ENCODE data around the gene SHLD1.
A peak's percentile ranks its signal among the peaks of the same experiment; 100 is the strongest.
"Not testable (repeated sequence)": the region's sequence is repeated elsewhere in the genome, so short reads cannot be mapped to it uniquely, and the experiment has no call there.

SHLD1 gene

GRCh38 chr20:5749952-5750779, at the start of gene SHLD1:
SHLD1 (plus strand) TSS chr20:5750401; CDS start chr20:5772866, 22,465 bp downstream.
- DNase-seq (ENCODE audit: low read depth): peak; percentile 87

- DNase-seq (ENCODE audit: low read depth): not testable (repeated sequence)
Measured at GRCh38 chr20:5702339-5702738, 47.9 kb upstream of the SHLD1 start.

GRCh38 chr20:5703681-5704101, 46.5 kb upstream of the SHLD1 start:
- DNase-seq (ENCODE audit: low read depth): no peak

GRCh38 chr20:5705827-5706226, 44.4 kb upstream of the SHLD1 start:
- no peak for DNase-seq (ENCODE audit: low read depth)

- DNase-seq (ENCODE audit: low read depth): no peak
Measured at GRCh38 chr20:5706797-5707196, 43.4 kb upstream of the SHLD1 start.

GRCh38 chr20:5710551-5710950, 39.6 kb upstream of the SHLD1 start:
- DNase-seq (ENCODE audit: low read depth): no peak

GRCh38 chr20:5714261-5715041, 35.8 kb upstream of the SHLD1 start:
- peak; percentile 42 for DNase-seq (ENCODE audit: low read depth)

- no peak for DNase-seq (ENCODE audit: low read depth)
Measured at GRCh38 chr20:5715071-5715841, 34.9 kb upstream of the SHLD1 start.

GRCh38 chr20:5716953-5717352, 33.2 kb upstream of the SHLD1 start:
- no peak for DNase-seq (ENCODE audit: low read depth)

- DNase-seq (ENCODE audit: low read depth): no peak
Measured at GRCh38 chr20:5718896-5719595, 31.2 kb upstream of the SHLD1 start.

- DNase-seq (ENCODE audit: low read depth): peak; percentile 54
Measured at GRCh38 chr20:5719861-5720403, 30.3 kb upstream of the SHLD1 start.

- peak; percentile 87 for DNase-seq (ENCODE audit: low read depth)
Measured at GRCh38 chr20:5720696-5721095, 29.5 kb upstream of the SHLD1 start.

GRCh38 chr20:5721356-5721755, 28.8 kb upstream of the SHLD1 start:
- DNase-seq (ENCODE audit: low read depth): not testable (repeated sequence)

- DNase-seq (ENCODE audit: low read depth): no peak
Measured at GRCh38 chr20:5722927-5723326, 27.3 kb upstream of the SHLD1 start.

GRCh38 chr20:5725183-5725463, 25.1 kb upstream of the SHLD1 start:
- DNase-seq (ENCODE audit: low read depth): not testable (repeated sequence)

- DNase-seq (ENCODE audit: low read depth): no peak
Measured at GRCh38 chr20:5727018-5727515, 23.1 kb upstream of the SHLD1 start.

- DNase-seq (ENCODE audit: low read depth): no peak
Measured at GRCh38 chr20:5729348-5729747, 20.9 kb upstream of the SHLD1 start.

- DNase-seq (ENCODE audit: low read depth): no peak
Measured at GRCh38 chr20:5730131-5730530, 20.1 kb upstream of the SHLD1 start.

GRCh38 chr20:5731753-5732366, 18.3 kb upstream of the SHLD1 start:
- peak; percentile 70 for DNase-seq (ENCODE audit: low read depth)

GRCh38 chr20:5734602-5735001, 15.6 kb upstream of the SHLD1 start:
- peak; percentile 28 for DNase-seq (ENCODE audit: low read depth)

Measured in amniotic epithelial cell (primary cell).